GM18867 (cell line): ENCODE results near the gene PARVB.

Experiments used
- ATAC-seq: cut with Tn5 transposase; IDR thresholded peaks from one replicate; pipeline ENCODE4 v1.9.1; 2021; ENCODE audit warnings: mild to moderate bottlenecking, moderate library complexity; ENCODE audit not compliant: unreplicated experiment

PARVB gene

GRCh38 chr22:44129619-44129976 lies 105.5 kb downstream of the PARVB start:
- no peak for ATAC-seq

DNA sequence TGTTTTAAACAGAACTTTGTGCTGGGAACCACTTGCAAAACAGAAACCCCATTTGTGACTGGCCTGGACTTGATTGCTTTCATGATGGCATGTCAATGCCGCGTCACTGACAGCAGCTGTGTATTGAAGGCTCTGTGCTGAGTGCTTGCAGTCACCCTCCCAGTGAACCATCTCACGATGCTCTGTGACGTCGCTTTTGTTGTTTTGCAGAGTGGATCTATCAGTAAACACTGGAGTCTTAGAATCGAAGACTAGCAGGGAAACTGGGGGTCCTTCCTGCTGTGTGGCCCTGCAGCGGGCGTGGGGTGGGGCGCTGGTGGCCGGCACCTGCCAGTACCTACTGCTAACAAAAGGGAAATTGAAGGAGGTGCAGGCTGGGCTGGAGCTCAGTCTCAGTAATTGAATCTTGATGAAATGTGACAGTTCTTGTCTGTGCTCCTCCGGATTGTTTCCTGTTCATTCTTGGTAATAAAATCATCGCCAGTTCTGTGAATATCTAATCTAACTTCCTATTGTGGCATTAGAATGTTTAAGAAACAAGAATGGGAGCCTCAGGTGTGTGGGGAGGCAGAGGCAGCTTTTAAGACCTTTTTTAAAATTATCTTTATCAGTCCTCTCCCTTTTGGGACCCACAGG lies 106.1 kb downstream of the PARVB start:
- no peak for ATAC-seq

DNA sequence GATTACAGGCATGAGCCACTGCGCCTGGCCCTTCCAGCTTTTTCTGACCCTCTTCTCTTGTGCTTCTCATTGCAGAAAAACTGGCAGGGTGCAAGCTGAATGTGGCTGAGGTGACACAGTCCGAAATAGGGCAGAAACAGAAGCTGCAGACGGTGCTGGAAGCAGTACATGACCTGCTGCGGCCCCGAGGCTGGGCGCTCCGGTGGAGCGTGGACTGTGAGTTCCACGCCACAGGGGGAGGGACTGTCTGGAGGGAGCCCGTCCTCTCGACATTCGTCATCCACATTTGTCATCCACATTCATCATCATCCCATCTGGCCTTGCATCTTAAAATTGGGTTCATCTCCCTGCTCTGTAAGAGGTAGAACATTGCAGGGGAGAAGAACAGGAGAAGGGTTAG lies 107.3 kb downstream of the PARVB start:
- no peak for ATAC-seq

GRCh38 chr22:44131989-44132685 lies 108.0 kb downstream of the PARVB start:
- no peak for ATAC-seq

DNA sequence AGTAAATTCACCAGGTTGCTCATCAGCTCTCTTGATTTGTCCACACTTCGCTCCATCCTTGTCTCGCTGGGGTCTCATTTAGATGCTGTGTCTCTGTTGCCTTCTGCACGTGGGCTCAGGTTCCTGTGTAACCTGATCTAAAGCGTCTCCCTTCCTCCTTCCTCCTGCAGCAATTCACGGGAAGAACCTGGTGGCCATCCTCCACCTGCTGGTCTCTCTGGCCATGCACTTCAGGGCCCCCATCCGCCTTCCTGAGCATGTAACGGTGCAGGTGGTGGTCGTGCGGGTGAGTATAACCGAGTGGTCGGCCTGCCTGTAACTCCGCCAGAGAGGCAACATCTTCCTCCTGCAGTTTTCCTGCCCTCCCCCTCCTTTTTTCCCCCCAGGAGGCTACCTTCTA lies 108.6 kb downstream of the PARVB start:
- no peak for ATAC-seq

- ATAC-seq, result no peak
These were observed 109.1 kb downstream of the PARVB start for GRCh38 chr22:44133161-44133560.

DNA sequence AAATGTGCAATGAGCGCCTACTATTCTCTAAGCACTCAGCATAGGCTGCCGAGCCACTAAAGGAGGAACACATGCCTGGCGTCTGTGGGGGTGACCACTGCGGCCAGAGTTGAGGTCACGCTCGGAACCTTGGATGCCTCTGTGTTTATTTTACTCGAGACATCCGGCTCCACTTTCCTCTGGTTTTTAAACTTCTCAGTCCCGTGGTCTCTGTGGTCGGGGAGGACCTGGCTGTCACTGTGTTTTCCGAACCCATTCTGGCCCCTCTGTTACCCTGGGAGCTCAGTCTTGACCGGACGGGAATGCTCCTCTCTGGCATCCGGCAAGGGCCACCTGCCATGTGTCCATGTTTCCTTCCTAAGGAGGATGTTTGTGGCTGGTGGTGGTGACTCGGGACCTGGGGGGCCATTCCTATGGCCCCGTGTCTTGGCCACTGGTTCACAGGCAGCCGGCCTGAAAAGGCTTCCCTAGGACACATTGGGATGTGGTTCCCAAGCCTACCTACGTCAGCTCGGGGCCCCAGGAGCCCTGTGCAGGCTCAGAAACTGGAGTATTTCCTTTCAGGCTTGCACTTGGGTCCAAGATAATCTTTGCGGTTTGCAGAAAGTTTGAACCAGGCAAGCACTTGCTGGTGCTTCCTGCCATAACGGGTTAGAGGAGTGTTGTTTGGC lies 109.9 kb downstream of the PARVB start:
- ATAC-seq, result no peak

DNA sequence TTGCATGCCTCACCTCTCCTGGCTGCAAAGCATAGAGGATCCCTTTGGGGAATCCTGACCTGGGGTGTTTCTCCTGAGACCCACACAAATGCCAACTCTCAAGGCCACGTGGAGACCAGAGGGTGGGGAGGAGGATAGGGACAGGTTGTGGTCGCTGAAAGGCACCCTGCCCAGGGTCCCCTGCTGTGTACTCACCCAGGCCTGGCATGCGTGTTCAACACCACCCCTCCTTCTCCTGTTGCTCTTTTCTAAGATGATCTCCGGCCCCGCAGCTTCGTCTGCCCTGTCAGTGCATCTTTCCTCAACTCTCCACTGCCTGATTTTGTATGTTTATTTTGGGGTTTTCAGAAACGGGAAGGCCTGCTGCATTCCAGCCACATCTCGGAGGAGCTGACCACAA lies 112.0 kb downstream of the PARVB start:
- ATAC-seq, result no peak

DNA sequence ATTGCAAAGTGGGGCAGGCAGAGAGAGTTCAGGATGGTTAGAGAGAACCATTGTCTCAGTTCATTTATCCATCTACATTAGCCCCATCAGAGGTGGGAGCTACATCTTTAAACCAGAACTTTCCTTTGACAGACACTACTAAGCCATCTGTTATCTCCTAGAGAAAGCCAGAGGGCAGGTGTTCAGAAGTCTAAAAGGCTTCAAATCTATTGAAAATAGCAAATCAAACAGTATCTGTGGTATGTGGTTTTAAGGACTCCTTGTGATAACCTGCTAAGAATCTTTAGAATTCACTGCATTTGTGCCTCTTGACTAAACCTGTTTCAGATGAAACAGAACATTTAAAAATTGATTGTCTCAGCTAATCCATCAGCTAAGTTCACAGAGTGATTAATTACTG lies 112.7 kb downstream of the PARVB start:
- ATAC-seq, result no peak

DNA sequence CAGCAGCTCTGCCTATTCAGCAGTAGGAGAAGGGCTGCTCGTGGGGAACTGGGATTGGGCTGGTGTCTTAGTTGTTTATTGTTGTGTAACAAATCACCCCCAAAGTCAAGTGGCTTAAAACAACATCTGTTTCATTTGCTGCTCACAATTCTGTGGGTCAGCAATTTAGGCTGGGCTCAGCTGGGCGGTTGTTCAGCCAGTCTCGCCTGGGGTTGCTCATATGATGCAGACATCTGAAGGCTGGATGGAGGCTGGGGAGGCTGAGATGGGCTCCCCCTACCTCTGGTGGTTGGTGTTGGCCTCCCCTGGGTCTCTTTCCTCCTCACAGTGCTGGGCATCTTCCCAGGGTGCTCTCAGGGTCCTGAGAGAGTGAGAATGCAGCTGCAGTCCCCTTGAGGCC lies 113.3 kb downstream of the PARVB start:
- ATAC-seq, result no peak

DNA sequence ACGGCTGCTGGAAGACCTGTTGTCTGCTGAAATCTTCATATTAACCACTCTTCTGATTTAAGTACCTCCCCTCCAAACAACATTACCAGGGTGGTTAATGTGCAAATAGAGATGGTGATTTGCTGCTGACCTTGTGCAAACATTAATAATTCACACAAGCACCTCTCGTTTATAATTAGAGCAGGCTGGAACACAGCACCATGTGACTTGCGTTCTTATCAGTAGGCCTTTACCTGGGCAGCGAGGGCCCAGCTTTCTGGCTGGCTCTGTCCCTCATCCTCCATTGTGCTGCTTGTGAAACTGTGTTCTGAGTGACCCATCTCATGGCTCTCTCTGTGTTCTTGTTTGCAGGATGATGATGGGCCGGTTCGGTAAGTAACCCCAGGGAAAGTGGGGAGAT lies 115.7 kb downstream of the PARVB start:
- no peak for ATAC-seq

- ATAC-seq, result no peak
These were observed 118.5 kb downstream of the PARVB start for GRCh38 chr22:44142421-44143104.

GRCh38 chr22:44143105-44143474 lies 119.0 kb downstream of the PARVB start:
- ATAC-seq, result no peak

DNA sequence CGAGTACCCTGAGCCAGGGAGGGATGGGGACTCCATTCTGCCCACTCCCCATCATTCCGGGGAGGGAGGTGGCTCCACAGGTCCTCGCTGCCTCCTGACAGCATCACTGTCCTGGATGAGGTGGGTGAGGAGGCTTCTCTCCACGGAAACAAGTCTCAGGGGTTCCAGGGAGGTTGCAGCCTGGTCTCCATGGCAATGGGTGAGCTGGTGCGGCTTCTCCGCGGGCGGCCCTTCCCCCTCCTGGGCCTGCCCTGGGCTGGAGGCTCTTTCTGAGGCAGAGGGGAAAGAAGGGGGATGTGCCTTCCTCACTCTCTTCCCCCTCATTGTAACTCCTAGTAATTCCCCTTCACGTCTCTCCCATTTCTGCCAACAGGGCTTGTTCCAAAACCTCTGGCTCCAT lies 119.5 kb downstream of the PARVB start:
- no peak for ATAC-seq

DNA sequence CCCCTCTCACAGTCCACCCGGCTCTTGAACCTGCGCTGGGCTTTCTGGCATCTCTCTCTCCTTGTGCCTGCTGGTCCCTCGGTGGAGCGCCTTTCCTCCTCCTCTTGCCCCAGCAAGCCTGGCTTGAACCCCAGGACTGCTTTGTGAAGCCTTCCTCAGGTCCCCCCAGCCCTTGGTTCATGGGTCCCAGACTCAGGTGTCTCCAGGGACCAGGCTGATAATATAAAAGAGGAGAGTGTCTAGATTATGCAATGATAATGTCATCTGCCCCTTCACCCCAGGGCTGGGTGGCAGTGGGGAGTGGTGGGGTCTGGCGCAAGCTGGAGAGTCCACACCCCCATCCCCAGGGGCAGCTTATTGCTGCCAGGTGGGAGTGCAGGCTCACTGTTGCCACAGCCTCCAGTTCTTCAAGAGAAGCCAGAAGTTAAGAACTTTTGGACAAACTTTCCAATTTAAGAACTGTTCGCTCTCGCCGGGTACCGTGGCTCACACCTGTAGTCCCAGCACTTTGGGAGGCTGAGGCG lies 120.0 kb downstream of the PARVB start:
- no peak for ATAC-seq

DNA sequence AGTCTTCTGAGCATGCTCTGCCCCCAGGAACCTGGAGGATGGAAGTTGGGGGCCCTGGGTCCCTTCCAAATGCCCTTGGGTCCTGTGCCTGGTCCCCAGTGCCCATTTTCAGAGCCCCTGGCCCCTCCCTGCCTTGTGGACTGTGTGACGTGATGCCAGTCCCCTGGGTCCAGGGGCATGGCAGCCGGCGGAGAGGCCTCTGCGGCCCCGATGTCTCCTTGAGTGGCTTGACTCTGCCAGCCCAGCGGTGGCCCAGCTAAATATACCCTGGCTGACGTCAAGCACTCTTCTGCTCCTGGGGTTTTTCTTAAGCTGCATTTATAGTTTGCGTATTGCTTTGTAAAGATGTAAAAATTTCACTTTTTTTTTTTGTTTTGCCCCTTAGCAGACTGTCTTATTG lies 121.4 kb downstream of the PARVB start:
- no peak for ATAC-seq

DNA sequence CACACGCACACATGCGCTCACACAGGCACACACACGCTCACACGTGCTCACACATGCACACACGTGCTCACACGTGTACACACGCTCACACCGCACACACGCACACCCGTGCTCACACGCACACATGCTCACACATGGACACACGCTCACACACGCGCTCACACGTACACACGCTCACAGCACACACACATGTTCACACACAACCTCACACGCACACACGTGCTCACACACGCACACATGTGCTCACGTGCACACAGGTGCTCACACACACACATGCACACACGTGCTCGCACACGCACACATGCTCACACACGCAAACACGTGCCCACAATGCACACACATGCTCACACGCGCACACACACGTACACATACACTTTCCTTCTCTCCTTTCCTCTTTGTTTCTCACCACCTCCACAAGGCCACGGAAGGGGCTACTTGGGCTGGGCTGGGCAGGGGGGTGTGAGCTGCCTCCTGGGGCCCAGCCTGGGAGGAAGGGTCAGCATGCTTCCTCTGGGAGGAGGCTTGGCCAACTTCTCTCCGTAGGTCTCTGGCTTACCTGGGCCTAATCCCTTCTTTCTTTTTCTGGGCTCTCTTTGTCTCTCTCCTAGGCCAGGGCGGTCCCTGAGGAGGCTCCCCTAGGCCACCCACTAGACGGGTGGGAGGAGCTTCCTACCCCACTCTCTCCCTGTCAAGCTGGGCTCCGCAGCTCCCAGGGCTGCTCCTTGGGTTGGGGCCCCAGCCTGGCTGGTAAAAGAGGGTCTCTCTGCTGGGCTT lies 122.2 kb downstream of the PARVB start:
- ATAC-seq, result no peak

- ATAC-seq, result no peak
These were observed 123.0 kb downstream of the PARVB start for GRCh38 chr22:44147008-44147645.

DNA sequence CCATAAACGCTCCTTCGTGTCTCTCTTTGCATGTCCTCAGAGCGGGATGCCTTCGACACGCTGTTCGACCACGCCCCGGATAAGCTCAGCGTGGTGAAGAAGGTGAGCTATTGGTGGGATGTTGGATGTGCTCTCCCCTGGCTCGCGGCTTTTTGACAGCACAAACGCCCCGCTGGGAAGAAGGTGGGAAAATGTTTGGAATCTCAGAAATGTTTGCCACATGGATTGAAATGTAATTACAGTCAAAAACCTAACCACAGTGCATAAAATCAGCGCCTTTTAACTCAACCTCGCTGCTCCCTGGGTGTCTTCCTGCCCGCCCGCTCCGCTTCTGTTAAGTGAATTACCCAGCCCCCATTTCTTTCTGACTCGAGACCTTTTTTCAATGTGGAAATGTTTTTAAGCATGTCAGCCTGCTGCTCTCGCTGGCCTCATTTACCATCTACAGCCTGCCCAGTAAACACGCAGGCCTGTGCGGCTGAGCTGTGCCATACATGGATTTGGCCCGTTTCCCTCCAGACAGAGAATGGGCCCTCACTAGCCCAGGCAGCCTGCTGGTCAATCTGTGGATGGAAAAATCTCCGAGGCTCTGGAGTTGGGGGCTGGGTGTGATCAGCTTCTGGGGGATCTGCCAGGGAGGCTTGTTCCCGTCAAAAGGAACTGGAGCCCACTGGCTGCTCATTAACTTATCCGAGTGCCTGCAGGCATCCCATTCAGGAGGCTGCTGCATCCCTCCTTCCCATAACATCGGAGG lies 123.9 kb downstream of the PARVB start:
- no peak for ATAC-seq

- no peak for ATAC-seq
These were observed 127.6 kb downstream of the PARVB start for GRCh38 chr22:44151676-44152075.
